SU-DHL-6 (cell line): Measurements from ENCODE around the gene MS4A4A.

Experiments used
- H2AFZ ChIP-seq: fragments of 200-600 bp; sonication (generic); 2 replicates; pipeline ENCODE4 v1.6.1; 2014; ENCODE audit warnings: low read depth, mild to moderate bottlenecking, moderate library complexity, mixed read lengths, antibody characterized with exemption, low read length; ENCODE audit not compliant: severe bottlenecking
- H3F3A ChIP-seq: fragments of 200-600 bp; shearing (Covaris generic); 2 replicates; pipeline ENCODE4 v1.6.0; 2016; ENCODE audit warnings: antibody characterized with exemption, mild to moderate bottlenecking; ENCODE audit not compliant: insufficient read depth
- H3K27ac ChIP-seq: fragments of 200-600 bp; sonication (generic); 2 replicates; pipeline ENCODE4 v1.5.1; 2016; ENCODE audit warnings: low read depth, mild to moderate bottlenecking, low read length, moderate library complexity, mixed read lengths
- H3K27me3 ChIP-seq: fragments of 200-600 bp; sonication (generic), shearing (Covaris generic); 2 replicates; pipeline ENCODE4 v1.6.0; 2014; ENCODE audit warnings: mild to moderate bottlenecking, low read length
- H3K36me3 ChIP-seq: fragments of 200-600 bp; sonication (generic); 2 replicates; pipeline ENCODE4 v1.6.1; 2014; ENCODE audit warnings: mild to moderate bottlenecking, low read length, mixed read lengths
- H3K4me2 ChIP-seq: fragments of 300-600, 200-600 bp; shearing (Covaris generic), sonication (generic); 2 replicates; pipeline ENCODE4 v1.6.0; 2014; ENCODE audit warnings: low read length, low read depth, mild to moderate bottlenecking; ENCODE audit not compliant: poor library complexity, severe bottlenecking
- H3K4me3 ChIP-seq: fragments of 200-600 bp; sonication (generic); 2 replicates; pipeline ENCODE4 v1.5.1; 2014; ENCODE audit warnings: antibody characterized with exemption, low read length, mild to moderate bottlenecking, mixed read lengths; ENCODE audit not compliant: insufficient read depth, poor library complexity, severe bottlenecking
- H3K79me2 ChIP-seq: fragments of 200-600 bp; sonication (generic); 2 replicates; pipeline ENCODE4 v1.6.1; 2014; ENCODE audit warnings: mild to moderate bottlenecking, low read length, moderate library complexity; ENCODE audit not compliant: insufficient read depth
- H3K9ac ChIP-seq: fragments of 200-600 bp; sonication (generic); 2 replicates; pipeline ENCODE4 v1.7.0; 2014; ENCODE audit warnings: mild to moderate bottlenecking, low read length
- H3K9me2 ChIP-seq: fragments of 200-600 bp; sonication (generic); replicated peaks from 2 replicates; pipeline ENCODE4 v1.6.1; 2014; ENCODE audit warnings: low read length; ENCODE audit not compliant: insufficient read depth
- H3K9me3 ChIP-seq: fragments of 200-600 bp; sonication (generic); 2 replicates; pipeline ENCODE4 v1.6.1; 2014; ENCODE audit warnings: low read length, mixed read lengths; ENCODE audit not compliant: insufficient read depth
- H4K20me1 ChIP-seq: fragments of 200-600 bp; sonication (generic); 2 replicates; pipeline ENCODE4 v1.6.1; 2014; ENCODE audit warnings: low read depth, mild to moderate bottlenecking, antibody characterized with exemption, low read length, moderate library complexity, mixed read lengths
- EZH2phosphoT487 ChIP-seq: fragments of 200-600 bp; sonication (generic), shearing (Covaris generic); conservative IDR thresholded peaks from 2 replicates; pipeline ENCODE4 v1.6.1; 2018; ENCODE audit warnings: mild to moderate bottlenecking, antibody characterized with exemption, low read length, moderate library complexity, mixed read lengths
- TF ChIP-seq, protein P1 (sequence below): fragments of 200-600 bp; sonication (generic); IDR thresholded peaks from one replicate; pipeline ENCODE4 v1.5.1; 2017; ENCODE audit warnings: antibody characterized with exemption, mild to moderate bottlenecking, low read length, moderate library complexity; ENCODE audit not compliant: insufficient read depth, poor library complexity, severe bottlenecking

Gene MS4A4A

DNA sequence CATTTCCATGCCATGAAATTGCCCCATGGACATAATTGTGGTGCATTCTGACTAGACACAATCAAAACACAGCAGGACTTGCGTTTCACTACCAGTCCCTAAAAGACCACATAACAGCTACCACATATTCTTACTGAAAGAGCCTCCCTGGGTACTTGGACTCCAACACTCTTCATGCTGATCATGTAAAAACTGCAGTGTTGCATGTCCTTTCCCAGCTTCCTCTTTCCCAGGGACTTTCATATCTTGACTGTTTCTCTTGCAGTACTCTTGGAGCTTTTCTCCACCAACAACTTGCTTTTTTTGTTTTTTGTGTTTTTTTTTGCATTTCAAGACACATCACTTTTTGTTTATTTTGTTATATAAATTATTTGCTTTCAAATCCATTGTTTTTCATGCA, 69.5 kb downstream of the MS4A4A start:
- H3F3A ChIP-seq, result no peaks in the 10 kb centered on the region
- H3K9me3 ChIP-seq, result peaks cover 18% of the 10 kb centered on the region; the same call in 1 of the 2 replicates
- H2AFZ ChIP-seq, result no peak overlapping the region
- H3K9me2 ChIP-seq, result no peaks in the 10 kb centered on the region
- no peak overlapping the region for H3K4me3 ChIP-seq
- no peak overlapping the region for H3K9ac ChIP-seq
- H4K20me1 ChIP-seq, result no peaks in the 10 kb centered on the region
- H3K27ac ChIP-seq, result no peak overlapping the region
- no peak overlapping the region for H3K4me2 ChIP-seq
- no peaks in the 10 kb centered on the region for H3K36me3 ChIP-seq
- no peaks in the 10 kb centered on the region for H3K79me2 ChIP-seq
- TF ChIP-seq, protein P1, sequence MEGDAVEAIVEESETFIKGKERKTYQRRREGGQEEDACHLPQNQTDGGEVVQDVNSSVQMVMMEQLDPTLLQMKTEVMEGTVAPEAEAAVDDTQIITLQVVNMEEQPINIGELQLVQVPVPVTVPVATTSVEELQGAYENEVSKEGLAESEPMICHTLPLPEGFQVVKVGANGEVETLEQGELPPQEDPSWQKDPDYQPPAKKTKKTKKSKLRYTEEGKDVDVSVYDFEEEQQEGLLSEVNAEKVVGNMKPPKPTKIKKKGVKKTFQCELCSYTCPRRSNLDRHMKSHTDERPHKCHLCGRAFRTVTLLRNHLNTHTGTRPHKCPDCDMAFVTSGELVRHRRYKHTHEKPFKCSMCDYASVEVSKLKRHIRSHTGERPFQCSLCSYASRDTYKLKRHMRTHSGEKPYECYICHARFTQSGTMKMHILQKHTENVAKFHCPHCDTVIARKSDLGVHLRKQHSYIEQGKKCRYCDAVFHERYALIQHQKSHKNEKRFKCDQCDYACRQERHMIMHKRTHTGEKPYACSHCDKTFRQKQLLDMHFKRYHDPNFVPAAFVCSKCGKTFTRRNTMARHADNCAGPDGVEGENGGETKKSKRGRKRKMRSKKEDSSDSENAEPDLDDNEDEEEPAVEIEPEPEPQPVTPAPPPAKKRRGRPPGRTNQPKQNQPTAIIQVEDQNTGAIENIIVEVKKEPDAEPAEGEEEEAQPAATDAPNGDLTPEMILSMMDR, result no peak
- no peak for TF ChIP-seq EZH2phosphoT487
- H3K27me3 ChIP-seq, result no peaks in the 10 kb centered on the region

DNA sequence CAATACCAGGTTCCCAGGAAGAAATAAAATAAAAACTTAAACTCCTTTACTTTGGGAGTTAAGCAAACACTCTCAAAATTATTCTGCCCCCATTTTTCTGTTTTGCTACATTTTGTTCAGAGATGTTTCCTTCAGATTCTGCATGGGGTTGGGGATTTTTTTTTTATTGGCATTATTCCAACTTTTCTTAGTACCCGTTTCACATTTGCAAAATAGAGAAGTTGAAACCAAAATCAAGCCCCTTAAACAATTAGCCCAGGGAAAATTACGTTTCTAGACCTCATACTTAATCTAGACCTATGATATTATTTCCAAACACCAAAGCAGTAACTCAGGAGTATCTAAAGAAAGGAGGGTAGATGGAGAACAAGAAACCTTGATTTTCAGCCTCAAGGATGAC, 77.3 kb downstream of the MS4A4A start:
- H3K36me3 ChIP-seq, result no peaks in the 10 kb centered on the region
- H2AFZ ChIP-seq, result no peak overlapping the region
- no peaks in the 10 kb centered on the region for H3K27me3 ChIP-seq
- TF ChIP-seq, protein P1, result no peak
- no peak for TF ChIP-seq EZH2phosphoT487
- no peak overlapping the region for H3K4me3 ChIP-seq
- H3K79me2 ChIP-seq, result no peaks in the 10 kb centered on the region
- no peaks in the 10 kb centered on the region for H3K9me2 ChIP-seq
- H3K9ac ChIP-seq, result no peak overlapping the region
- peaks cover 57% of the 10 kb centered on the region; the same call in 1 of the 2 replicates for H3K9me3 ChIP-seq
- peak overlapping the region; percentile 15 for H3K4me2 ChIP-seq
- no peaks in the 10 kb centered on the region for H4K20me1 ChIP-seq
- H3K27ac ChIP-seq, result no peak overlapping the region; the same call in 1 of the 2 replicates
- no peaks in the 10 kb centered on the region for H3F3A ChIP-seq
